COLO668 (cell line): Measurements from ENCODE around the gene CCDC148.
"Not testable (repeated sequence)": the region's sequence is repeated elsewhere in the genome, so short reads cannot be mapped to it uniquely, and the experiment has no call there.

Source experiments
- DNase-seq: peaks from one replicate; lab custom pipeline; 2025; ENCODE audit not compliant: unreplicated experiment; lab: John Stamatoyannopoulos, UW

CCDC148 gene

DNA sequence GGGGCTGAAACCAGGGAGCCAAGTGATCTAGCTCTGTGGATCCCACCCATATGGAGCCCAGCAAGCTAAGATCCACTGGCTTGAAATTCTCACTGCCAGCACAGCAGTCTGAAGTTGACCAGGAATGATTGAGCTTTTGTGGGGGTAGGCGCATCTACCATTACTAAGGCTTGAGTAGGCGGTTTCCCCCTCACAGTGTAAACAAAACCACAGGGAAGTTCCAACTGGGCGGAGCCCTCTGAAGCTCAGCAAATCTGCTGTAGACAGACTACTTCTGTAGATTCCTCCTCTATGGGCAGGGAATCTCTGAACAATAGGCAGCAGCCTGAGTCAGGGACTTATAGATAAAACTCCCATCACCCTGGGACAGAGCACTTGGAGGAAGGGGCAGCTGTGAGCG lies 96.7 kb downstream of the CCDC148 start:
- peak; percentile 16 for DNase-seq

GRCh38 chr2:158357699-158358098 lies 98.9 kb downstream of the CCDC148 start:
- DNase-seq = no peak

DNA sequence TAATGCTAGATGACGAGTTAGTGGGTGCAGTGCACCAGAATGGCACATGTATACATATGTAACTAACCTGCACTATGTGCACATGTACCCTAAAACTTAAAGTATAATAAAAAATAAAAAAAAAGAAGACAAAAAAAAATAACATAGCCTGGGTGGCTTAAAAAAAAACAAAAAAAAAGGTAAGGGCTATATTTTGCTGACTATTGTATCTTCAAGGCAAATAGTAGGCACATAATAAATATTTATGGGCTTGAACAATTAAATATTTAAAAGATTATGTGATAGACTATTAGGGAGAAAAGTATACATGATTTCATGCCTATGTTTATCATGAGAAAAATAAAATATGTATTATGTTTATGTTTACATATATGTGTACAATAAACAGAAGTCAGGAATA lies 99.4 kb downstream of the CCDC148 start:
- no peak for DNase-seq

- DNase-seq = not testable (repeated sequence)
Measured at GRCh38 chr2:158351466-158351816, 105.1 kb downstream of the CCDC148 start.

- DNase-seq = not testable (repeated sequence)
Measured at GRCh38 chr2:158350751-158351465, 105.6 kb downstream of the CCDC148 start.

DNA sequence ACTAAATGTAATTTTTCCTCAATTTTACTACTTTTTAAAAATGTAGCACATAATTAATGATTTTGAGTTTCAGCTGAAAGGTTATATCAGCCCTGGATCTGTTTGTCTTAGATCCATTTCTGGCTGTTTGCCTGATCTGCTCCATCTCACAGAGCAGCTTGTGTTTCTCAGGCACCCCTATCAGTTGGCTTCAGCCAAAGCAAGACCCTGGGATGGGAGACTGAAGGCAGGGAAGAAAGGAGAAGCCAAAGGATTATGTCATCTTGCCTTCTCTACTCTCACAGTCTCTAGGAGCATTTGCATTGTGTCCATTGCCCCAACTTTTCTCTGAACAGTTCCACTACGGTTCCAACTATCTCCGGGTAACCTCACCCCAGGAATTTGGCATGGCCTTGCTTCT lies 110.5 kb downstream of the CCDC148 start:
- DNase-seq = no peak

GRCh38 chr2:158339513-158339912 lies 117.0 kb downstream of the CCDC148 start:
- no peak for DNase-seq

GRCh38 chr2:158337018-158337417 lies 119.5 kb downstream of the CCDC148 start:
- no peak for DNase-seq

GRCh38 chr2:158331799-158332198 lies 124.8 kb downstream of the CCDC148 start:
- DNase-seq = not testable (repeated sequence)

DNA sequence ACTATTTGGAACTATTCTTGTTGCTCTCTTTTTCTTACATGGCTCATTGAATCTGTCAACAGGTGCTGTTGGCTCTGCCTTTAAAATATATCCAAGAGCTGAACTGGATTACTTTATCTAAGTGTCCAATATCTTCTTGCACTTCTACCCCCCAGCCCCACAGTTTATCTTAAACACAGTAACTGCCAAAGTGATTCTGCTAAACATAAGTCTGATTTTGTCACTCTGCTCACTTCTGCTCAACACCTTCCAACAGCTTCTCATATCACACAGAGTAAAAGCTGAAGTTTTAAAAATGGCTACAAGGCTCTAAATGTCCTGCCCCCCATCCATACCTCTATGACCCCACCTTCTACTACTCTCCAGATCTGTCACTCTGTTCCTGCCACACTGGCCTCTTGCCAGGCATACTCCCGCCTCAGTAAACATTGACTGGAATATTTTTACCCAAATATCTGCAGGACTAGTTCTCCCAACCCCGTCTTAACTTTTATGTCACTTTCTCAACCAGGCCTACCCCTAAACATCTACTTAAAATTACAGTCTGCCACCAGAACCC lies 130.7 kb downstream of the CCDC148 start:
- DNase-seq = no peak

- DNase-seq = no peak
Measured at GRCh38 chr2:158325031-158325781, 131.3 kb downstream of the CCDC148 start.

GRCh38 chr2:158323381-158323780 lies 133.2 kb downstream of the CCDC148 start:
- no peak for DNase-seq

DNA sequence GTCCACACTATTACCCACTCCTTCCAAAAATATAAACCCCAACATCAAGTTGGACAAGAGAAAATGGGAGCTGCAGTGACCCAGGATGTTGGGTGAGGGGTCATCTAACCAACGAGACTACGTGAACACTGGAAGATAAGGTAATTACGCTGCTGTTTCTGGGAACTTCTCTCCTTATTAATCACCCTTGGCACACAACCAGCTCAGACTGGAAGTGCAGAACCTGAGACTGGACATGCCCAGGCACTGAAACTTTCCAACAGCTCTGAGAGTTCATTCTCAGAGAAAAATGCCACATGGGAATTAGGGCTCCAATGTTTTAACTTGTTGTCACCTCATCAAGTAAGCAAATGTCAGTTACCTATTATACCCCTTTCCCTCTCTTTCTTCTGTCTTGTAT lies 135.3 kb downstream of the CCDC148 start:
- no peak for DNase-seq

DNA sequence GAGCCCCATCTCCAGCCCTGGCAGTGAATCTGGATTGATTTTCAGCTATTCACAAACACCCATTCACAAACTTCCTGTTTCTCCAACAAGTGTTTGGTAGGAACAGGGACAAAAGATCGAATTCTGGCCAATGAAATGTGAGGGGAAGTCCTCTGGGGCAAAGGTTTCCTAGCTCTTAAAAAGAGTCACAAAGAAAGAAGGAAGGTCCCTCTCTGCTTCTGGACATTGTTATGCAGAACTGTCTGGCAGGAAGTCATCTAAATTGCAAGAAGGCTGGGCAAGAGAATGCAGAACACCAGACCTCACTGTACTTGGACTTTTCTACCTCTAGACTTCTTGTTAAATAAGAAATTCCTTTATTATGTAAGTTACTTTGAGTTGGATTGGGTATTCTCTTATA lies 137.3 kb downstream of the CCDC148 start:
- no peak for DNase-seq

DNA sequence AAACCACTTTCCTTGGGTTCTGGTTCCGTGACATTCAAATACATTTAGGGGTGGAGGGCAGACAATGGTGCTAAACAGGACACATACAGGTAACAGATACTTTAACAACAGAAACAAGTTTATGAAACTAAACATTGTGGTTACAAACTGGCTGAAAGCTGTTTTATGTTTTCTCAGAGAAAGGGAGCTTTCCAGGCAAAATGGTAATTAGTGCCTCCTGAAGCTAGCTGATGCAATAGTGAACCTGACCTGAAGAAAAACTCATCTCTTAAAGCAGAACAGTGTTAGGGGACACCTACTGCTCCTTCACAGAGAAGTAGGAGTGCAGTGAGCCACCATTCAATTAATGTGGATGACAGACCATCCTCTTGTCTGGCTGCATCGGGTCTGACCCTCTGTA lies 138.9 kb downstream of the CCDC148 start:
- no peak for DNase-seq

DNA sequence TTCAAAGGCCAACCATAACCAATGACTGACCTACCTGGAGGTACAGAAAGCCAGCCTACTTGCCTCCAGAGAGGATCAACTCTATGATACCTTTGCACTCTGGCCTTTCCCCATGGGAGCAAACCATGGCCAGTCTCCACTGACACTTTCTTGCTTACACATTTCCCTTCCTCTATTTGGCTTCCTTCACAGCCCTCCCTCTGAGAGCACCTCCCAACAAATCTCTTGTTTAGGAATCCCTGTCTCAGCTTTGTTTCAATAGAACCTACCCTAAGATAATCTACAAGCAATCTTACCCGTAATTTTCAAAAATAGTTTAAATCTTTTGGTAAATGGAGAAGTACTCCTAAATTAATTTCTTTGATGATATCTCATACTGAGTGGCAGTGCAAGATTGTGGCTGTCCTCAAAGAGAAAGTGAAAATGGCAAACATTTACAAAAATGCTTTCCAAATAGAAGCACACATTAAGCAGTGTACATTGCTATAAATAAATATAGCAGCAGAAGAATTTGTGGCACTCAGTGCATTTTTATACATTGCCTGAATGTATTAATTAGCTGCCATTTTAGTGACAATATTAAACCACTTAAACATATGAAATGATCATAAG lies 140.6 kb downstream of the CCDC148 start:
- DNase-seq = no peak

DNA sequence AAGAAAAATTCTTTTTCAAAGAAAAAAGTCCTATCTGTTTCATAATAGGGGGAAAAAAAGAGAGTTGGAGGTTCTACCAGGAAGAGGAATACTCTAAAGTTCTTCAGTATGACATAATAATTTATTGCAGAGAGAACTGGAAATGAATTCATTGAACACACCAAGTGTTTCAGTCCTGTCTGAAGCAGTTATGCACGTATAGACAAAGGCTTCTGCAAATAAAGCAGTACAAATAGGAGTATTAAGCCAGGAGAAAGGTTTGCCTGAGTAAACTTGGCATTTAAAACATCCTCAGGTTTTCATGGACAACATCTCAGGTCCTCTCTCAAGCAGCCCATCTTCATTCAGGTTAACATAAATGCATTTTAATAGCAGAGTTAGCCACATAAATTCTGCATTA lies 141.6 kb downstream of the CCDC148 start:
- DNase-seq = no peak

DNA sequence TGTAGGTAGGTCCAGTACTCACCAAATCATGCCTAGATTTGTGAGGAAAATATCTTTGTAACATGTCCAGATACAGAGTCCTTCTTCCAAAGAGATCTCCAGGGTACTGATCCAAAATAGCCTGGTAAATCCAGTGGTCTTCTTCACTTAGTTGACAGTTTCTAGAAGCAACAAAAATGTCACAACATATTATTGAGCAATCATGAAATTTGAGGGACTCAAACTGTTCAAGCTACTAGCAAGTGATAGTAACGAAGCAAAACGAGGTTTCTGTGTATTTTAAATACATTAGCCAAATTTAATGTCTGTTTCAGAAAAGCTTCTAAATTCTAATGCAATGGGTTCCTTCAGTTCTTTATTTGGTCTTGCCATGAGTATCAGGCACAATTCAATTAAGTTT lies 142.8 kb downstream of the CCDC148 start:
- DNase-seq = no peak

DNA sequence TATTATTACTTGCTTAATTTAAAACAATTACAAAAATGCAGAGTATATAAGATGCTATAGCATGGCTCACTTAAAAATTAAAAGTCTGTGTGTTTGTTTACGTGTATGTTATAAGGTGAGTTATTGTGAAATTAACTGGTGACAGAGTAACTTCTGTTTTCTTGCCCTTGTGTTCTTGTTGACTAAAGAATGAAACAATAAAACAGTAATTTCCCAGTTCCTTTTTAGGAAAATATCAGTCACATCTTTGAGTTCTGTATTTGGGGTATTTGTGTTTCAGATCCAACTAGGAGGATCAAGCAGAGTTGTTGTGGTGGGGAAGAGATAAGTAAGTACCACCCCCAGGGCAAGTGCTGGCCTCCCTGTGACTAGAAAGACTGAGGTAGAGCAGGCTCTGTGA lies 143.6 kb downstream of the CCDC148 start:
- no peak for DNase-seq

DNA sequence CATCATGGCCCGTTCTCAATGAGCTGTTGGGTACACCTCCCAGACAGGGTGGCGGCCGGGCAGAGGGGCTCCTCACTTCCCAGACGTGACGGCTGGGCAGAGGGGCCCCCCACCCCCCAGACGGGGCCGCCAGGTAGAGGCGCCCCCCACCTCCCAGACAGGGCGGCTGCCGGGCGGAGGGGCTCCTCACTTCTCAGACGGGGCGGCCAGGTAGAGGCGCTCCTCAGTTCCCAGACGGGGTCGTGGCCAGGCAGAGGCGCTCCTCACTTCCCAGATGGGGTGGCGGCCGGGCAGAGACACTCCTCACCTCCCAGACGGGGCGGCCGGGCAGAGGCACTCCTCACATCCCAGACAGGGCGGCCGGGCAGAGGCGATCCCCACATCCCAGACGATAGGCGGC lies 146.1 kb downstream of the CCDC148 start:
- not testable (repeated sequence) for DNase-seq

- DNase-seq = no peak
Measured at GRCh38 chr2:158305501-158305900, 151.1 kb downstream of the CCDC148 start.

DNA sequence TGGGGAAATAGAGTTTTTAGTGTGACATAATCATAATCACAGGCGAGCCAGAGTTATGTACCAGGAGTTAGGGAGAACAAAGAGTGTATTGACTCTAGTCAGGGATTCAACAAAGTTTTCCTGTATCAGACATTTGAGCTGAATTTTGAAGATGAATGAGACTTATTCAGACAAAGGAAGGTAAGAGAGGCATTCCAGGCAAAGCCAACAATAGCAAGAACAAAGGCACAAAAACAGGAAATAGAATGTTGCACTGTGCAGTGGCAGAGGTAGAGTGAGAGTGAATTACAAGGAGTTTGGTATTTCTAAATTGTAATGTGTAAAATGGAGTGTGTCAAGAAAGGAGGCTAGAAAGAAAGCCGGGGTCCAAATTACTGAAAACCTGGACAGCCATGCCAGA lies 156.2 kb downstream of the CCDC148 start:
- no peak for DNase-seq
